ENCODE results near the gene CAMP. TPM values are rescaled to one million over a fixed set of nuclear protein-coding genes. Genes with fewer than 3 reads are reported as not detected.
A peak's percentile ranks its signal among the peaks of the same experiment; 100 is the strongest.

The CAMP gene
- total and polyA plus RNA-seq, 2 of the 13 experiments (the other 11 are each of a cell fraction or from before 2014, with no cell fraction given) = not detected

- no peak for TF ChIP-seq HMGXB4 (CRISPR knock-in tag; IDR thresholded peaks at IDR 0.05; ENCODE audit: borderline replicate concordance in 1 of 2, low read depth in 1 of 2)
- TF ChIP-seq NKX3-1 (CRISPR knock-in tag; IDR thresholded peaks at IDR 0.05) = no peak
- no peak for TF ChIP-seq NCOA1 (CRISPR knock-in tag; IDR thresholded peaks at IDR 0.05)
- TF ChIP-seq ZNF766 (CRISPR knock-in tag; IDR thresholded peaks at IDR 0.05; ENCODE audit: borderline replicate concordance) = 0 out of 2 replicates have a peak, but pooled peaks have one; percentile 38
- no peak for TF ChIP-seq RORA (CRISPR knock-in tag; IDR thresholded peaks at IDR 0.05)
- TF ChIP-seq ZNF761 (CRISPR knock-in tag; conservative IDR thresholded peaks at IDR 0.05) = no peak
- no peak for TF ChIP-seq ZNF230 (CRISPR knock-in tag; IDR thresholded peaks at IDR 0.05)
- TF ChIP-seq ZGPAT (CRISPR knock-in tag; IDR thresholded peaks at IDR 0.05) = no peak
- TF ChIP-seq BRCA1 (CRISPR knock-in tag; IDR thresholded peaks at IDR 0.05) = 0 out of 2 replicates have a peak, but pooled peaks have one; percentile 33
- TF ChIP-seq TFDP1 (CRISPR knock-in tag; IDR thresholded peaks at IDR 0.05; ENCODE audit: borderline replicate concordance) = no peak
- no peak for TF ChIP-seq TEAD2 (CRISPR knock-in tag; IDR thresholded peaks at IDR 0.05)
- no peak for TF ChIP-seq SNAPC2 (CRISPR knock-in tag; IDR thresholded peaks at IDR 0.05)
- no peak for TF ChIP-seq HNF4G (IDR thresholded peaks at IDR 0.05; ENCODE audit: borderline replicate concordance, low read depth, low read length)
- TF ChIP-seq HNF4G (CRISPR knock-in tag; IDR thresholded peaks at IDR 0.05; ENCODE audit: borderline replicate concordance, low read depth) = no peak
- TF ChIP-seq NR2C2 (CRISPR knock-in tag; IDR thresholded peaks at IDR 0.05; ENCODE audit: borderline replicate concordance) = 0 out of 2 replicates have a peak, but pooled peaks have one; percentile 22
- no peak for TF ChIP-seq ZNF367 (CRISPR knock-in tag; IDR thresholded peaks at IDR 0.05; ENCODE audit: borderline replicate concordance)
- TF ChIP-seq PRMT3 (CRISPR knock-in tag; IDR thresholded peaks at IDR 0.05; ENCODE audit: borderline replicate concordance, low read depth) = no peak
- no peak for TF ChIP-seq ZNF577 (CRISPR knock-in tag; IDR thresholded peaks at IDR 0.05; ENCODE audit: borderline replicate concordance, low read depth)
- peak; percentile 61 for TF ChIP-seq GATAD2A (CRISPR knock-in tag; IDR thresholded peaks at IDR 0.05)
- no peak for TF ChIP-seq ZNF75D (CRISPR knock-in tag; IDR thresholded peaks at IDR 0.05; ENCODE audit: borderline replicate concordance)
- TF ChIP-seq ZNF484 (CRISPR knock-in tag; IDR thresholded peaks at IDR 0.05; ENCODE audit: borderline replicate concordance, low read depth) = no peak
- TF ChIP-seq ZNF691 (CRISPR knock-in tag; IDR thresholded peaks at IDR 0.05; ENCODE audit: borderline replicate concordance, low read depth) = no peak
- no peak for TF ChIP-seq HOXA9 (CRISPR knock-in tag; IDR thresholded peaks at IDR 0.05; ENCODE audit: borderline replicate concordance)
- TF ChIP-seq ZFYVE20 (CRISPR knock-in tag; IDR thresholded peaks at IDR 0.05; ENCODE audit: borderline replicate concordance, low read depth) = no peak
- TF ChIP-seq ZNF569 (CRISPR knock-in tag; IDR thresholded peaks at IDR 0.05; ENCODE audit: borderline replicate concordance) = no peak
These were observed 13.2 kb downstream of the CAMP start (continued) for GRCh38 chr3:48236531-48236930.

All from HepG2 (cell line).